Activated CD4-positive, alpha-beta T cell treated with anti-CD3 and anti-CD28 coated beads for 36 hours (primary cell): Measurements from ENCODE around the gene ITGB1. TPM values are rescaled to one million over a fixed set of nuclear protein-coding genes. Genes with fewer than 3 reads are reported as not detected.

ENCODE experiments used
- ATAC-seq: fragments of 200-7000 bp; cut with Tn5 transposase; one replicate; pipeline ENCODE4 v1.10.0; 2021; ENCODE audit warnings: mild to moderate bottlenecking, moderate library complexity
- CTCF ChIA-PET: fragments of 350-600 bp; sonication (Branson Sonifier 250); formaldehyde crosslinking; loops from one replicate; lab custom pipeline; 2021; ENCODE audit warnings: antibody characterized with exemption; lab: Charles Lee
- POLR2A ChIA-PET: fragments of 350-600 bp; sonication (Branson Sonifier 250); formaldehyde crosslinking; loops from one replicate; lab custom pipeline; 2021; ENCODE audit warnings: antibody characterized with exemption, inconsistent platforms; lab: Charles Lee
- DNase-seq: peaks from one replicate; pipeline ENCODE4 v3.0.0-alpha.2; 2020
- H3K27ac Mint-ChIP-seq: one replicate; pipeline ENCODE4 v1.8.0; 2021; ENCODE audit warnings: mixed read lengths
- H3K27me3 Mint-ChIP-seq: one replicate; pipeline ENCODE4 v1.8.0; 2021; ENCODE audit warnings: mixed read lengths
- H3K36me3 Mint-ChIP-seq: one replicate; pipeline ENCODE4 v1.8.0; 2021; ENCODE audit warnings: low read depth, mixed read lengths
- H3K4me1 Mint-ChIP-seq: one replicate; pipeline ENCODE4 v1.8.0; 2021; ENCODE audit warnings: mixed read lengths
- H3K4me3 Mint-ChIP-seq: one replicate; pipeline ENCODE4 v1.8.0; 2021; ENCODE audit warnings: mild to moderate bottlenecking, moderate library complexity, mixed read lengths
- H3K9me3 Mint-ChIP-seq: one replicate; pipeline ENCODE4 v1.8.0; 2021; ENCODE audit warnings: low read depth, mixed read lengths
- intact Hi-C, 2 experiments: fragments of 100-400 bp; cut with DNase I in 1 of 2; cut with micrococcal nuclease in 1 of 2; formaldehyde crosslinking; loops; one replicate each; pipeline versions ENCODE4 v1.14.2 to v1.15.1; 2022 to 2024; cut with DNase I, micrococcal nuclease
- total RNA-seq, 2 experiments: library from RNA; stranded (reverse); gene quantifications; one replicate each; pipeline ENCODE4 v1.2.3, GENCODE V29; 2021

The ITGB1 gene
- total RNA-seq, 2 experiments from 2014 or later, result 57.6 to 68.9 TPM

DNA sequence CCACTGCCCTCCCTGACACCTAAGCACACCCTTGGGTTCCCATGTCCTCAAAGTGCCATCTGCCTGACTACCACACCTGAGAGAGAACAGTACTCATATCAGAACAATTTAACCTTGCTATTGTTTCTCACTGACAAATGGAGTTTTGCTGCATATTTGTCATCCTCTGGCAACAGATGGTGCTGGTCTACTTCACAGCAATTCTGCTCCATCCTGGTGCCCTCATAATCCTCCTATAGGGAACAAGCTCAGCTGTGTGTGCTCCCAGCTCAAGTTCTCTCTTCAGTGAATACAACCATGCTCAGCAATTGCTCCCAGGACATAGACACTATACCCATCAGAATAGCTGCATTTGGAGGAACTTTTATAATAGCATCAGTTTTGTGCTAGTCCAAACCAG, 32.8 kb upstream of the ITGB1 start:
- no peaks in the 10 kb centered on the region for H3K36me3 Mint-ChIP-seq
- no peak overlapping the region for H3K4me3 Mint-ChIP-seq
- H3K9me3 Mint-ChIP-seq, result peaks cover 5% of the 10 kb centered on the region
- H3K27me3 Mint-ChIP-seq, result no peaks in the 10 kb centered on the region
- intact Hi-C loops, result no loop called here
- ATAC-seq (no peak), DNase-seq (no peak)
- POLR2A ChIA-PET, result interaction anchor here (0.7 kb wide), 1 partner anchor 203 kb away, joined by 3 read pairs; no protein-coding TSS in a partner anchor
- H3K4me1 Mint-ChIP-seq, result no peaks in the 10 kb centered on the region
- no peak overlapping the region for H3K27ac Mint-ChIP-seq
- CTCF ChIA-PET, result interaction anchor here (1.7 kb wide), 1 partner anchor 10 kb away, joined by 5 read pairs; no protein-coding TSS in a partner anchor

DNA sequence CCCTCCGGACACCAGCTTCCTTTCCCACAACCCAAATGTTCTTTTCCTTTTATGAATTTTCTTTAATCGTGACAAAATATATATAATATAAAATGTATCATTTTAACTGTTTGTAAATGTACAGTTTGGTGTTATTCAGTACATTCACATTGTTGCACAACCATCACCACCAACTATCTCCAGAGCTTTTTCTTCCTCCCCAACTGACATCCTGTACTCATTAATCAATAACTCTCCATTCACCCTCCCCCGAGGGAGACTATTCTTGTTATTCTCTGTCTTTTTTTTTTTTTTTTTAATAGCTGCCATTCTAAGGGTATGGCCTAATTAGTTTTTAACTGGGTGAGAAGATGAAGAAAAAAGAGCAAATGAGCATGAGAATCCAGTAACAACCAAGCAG, 30.6 kb upstream of the ITGB1 start:
- no peak overlapping the region for H3K4me3 Mint-ChIP-seq
- intact Hi-C loops, result no loop called here
- no peaks in the 10 kb centered on the region for H3K4me1 Mint-ChIP-seq
- CTCF ChIA-PET, result interaction anchor here (0.6 to 1.0 kb wide), 2 partner anchors 9 to 944 kb away, joined by 3 to 4 read pairs; no protein-coding TSS in a partner anchor
- no peak for DNase-seq
- H3K9me3 Mint-ChIP-seq, result peaks cover 1% of the 10 kb centered on the region
- H3K36me3 Mint-ChIP-seq, result no peaks in the 10 kb centered on the region
- ATAC-seq, result no peak
- POLR2A ChIA-PET, result no interaction called here
- H3K27ac Mint-ChIP-seq, result no peak overlapping the region
- H3K27me3 Mint-ChIP-seq, result no peaks in the 10 kb centered on the region

DNA sequence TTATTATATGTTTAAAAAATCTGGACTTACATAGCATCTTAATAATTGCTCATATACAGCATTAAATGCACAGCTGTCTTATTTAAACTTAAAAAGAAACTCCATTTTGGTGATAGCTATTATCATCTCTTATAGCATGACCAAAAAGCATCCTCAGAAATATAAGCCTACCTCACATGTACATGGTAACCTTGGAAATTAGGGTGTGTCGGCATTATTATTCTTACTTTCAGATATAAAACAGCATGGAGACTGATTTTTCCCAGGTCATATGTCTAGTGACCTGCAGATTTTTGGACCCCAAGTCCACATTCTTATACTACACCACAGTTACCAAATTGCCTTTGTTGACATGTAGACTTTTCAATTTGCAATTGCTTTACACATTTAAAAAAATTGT, 29.1 kb upstream of the ITGB1 start:
- no peak overlapping the region for H3K4me3 Mint-ChIP-seq
- H3K4me1 Mint-ChIP-seq, result peaks cover 9% of the 10 kb centered on the region
- no peaks in the 10 kb centered on the region for H3K27me3 Mint-ChIP-seq
- no peak overlapping the region for H3K27ac Mint-ChIP-seq
- DNase-seq, result no peak
- H3K9me3 Mint-ChIP-seq, result peaks cover 1% of the 10 kb centered on the region
- ChIA-PET POLR2A (no interaction called here), CTCF (interaction anchor here (1.0 kb wide), 1 partner anchor 89 kb away, joined by 3 read pairs; no protein-coding TSS in a partner anchor)
- H3K36me3 Mint-ChIP-seq, result no peaks in the 10 kb centered on the region
- no peak for ATAC-seq
- intact Hi-C loops, result no loop called here

DNA sequence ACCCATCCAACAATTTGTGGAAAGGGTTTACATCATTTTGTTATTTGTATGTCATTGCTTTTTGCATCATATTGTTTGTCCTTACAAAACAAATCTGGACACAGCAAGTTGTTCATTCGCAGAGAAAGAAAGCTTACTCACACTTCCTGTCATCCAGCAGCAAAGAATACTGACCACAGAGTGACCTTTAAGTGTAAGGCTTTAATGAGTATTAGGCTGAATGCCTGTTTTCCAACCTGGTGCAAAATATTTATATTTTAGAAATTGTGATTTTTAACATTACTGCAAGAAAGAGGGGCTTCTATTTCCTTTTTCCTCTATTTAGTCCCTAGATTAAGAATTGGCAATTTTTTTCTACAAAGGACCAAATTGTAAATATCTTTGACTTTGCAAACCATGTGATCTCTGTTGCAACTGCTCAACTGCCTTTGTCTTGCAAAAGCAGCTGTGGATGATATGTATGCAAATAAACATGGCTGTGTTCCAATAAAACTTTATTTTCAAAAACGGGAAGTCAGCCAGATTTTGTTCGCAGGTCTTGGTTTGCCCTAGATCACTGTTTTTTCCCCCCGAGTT, 27.8 kb upstream of the ITGB1 start:
- no peak for DNase-seq
- no peak overlapping the region for H3K27ac Mint-ChIP-seq
- peaks cover 22% of the 10 kb centered on the region for H3K4me1 Mint-ChIP-seq
- no peak overlapping the region for H3K4me3 Mint-ChIP-seq
- ATAC-seq, result no peak
- no peaks in the 10 kb centered on the region for H3K36me3 Mint-ChIP-seq
- intact Hi-C loops, result no loop called here
- peaks cover under 1% of the 10 kb centered on the region for H3K9me3 Mint-ChIP-seq
- no peaks in the 10 kb centered on the region for H3K27me3 Mint-ChIP-seq
- POLR2A ChIA-PET, result no interaction called here
- CTCF ChIA-PET, result interaction anchor here (1.1 kb wide), 1 partner anchor 12 kb away, joined by 3 read pairs; no protein-coding TSS in a partner anchor

DNA sequence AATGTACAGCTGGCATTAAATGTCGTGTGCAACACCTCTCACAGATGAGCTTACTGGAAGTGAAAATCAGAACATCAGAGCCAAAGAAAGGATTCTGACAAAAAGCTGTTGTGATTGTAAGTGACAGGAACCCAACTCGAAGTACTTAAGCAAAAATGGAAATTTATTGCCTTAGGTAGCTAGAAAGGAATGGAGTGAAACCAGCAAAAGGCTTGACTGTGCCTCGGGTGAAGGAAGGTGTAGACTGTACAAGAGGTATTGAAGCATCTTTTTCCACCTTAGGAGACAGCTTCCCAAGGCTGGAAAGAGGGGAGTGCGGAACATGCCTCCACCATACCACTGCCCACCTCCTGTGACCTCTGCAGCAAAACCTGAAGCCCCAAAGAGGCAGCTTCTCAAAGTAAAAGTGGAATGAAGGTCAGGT, 27.3 kb upstream of the ITGB1 start:
- Mint-ChIP-seq H3K4me3 (no peak overlapping the region), H3K4me1 (peaks cover 27% of the 10 kb centered on the region), H3K9me3 (no peaks in the 10 kb centered on the region), H3K27ac (no peak overlapping the region), H3K27me3 (no peaks in the 10 kb centered on the region), H3K36me3 (no peaks in the 10 kb centered on the region)
- CTCF ChIA-PET, result interaction anchor here (1.0 to 1.1 kb wide), 2 partner anchors 12 to 24 kb away, joined by 3 to 4 read pairs; no protein-coding TSS in a partner anchor
- POLR2A ChIA-PET, result no interaction called here
- ATAC-seq (no peak), DNase-seq (no peak)
- intact Hi-C loops, result no loop called here

DNA sequence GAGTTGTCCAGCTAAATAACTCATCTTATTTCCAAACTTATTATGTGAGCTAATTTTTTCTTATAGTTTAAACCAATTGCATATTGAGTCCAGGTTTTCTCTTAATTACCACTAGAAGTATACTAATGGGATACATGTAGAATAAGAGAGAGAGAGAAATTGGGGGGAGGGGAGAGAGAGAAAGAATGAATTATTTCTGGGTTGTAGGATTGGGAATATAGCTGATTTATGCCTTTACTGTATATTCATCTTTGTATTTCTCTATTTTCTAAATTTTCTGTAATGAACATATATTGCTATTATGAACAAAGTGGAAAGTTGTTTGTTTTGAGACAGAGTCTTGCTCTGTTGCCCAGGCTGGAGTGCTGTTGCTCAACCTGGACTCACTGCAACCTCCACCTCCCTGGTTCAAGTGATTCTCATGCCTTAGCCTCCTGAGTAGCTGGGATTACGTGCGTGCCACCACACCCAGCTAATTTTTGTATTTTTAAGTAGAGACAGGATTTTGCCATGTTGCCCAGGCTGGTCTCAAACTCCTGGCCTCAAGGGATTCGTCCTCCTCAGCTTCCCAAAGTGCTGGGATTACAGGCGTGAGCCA, 26.1 kb upstream of the ITGB1 start:
- no peak for DNase-seq
- peaks cover 29% of the 10 kb centered on the region for H3K4me1 Mint-ChIP-seq
- CTCF ChIA-PET, result interaction anchor here (0.7 to 1.7 kb wide), 4 partner anchors 16 to 25 kb away, joined by 3 to 4 read pairs (median 3); no protein-coding TSS in a partner anchor

DNA sequence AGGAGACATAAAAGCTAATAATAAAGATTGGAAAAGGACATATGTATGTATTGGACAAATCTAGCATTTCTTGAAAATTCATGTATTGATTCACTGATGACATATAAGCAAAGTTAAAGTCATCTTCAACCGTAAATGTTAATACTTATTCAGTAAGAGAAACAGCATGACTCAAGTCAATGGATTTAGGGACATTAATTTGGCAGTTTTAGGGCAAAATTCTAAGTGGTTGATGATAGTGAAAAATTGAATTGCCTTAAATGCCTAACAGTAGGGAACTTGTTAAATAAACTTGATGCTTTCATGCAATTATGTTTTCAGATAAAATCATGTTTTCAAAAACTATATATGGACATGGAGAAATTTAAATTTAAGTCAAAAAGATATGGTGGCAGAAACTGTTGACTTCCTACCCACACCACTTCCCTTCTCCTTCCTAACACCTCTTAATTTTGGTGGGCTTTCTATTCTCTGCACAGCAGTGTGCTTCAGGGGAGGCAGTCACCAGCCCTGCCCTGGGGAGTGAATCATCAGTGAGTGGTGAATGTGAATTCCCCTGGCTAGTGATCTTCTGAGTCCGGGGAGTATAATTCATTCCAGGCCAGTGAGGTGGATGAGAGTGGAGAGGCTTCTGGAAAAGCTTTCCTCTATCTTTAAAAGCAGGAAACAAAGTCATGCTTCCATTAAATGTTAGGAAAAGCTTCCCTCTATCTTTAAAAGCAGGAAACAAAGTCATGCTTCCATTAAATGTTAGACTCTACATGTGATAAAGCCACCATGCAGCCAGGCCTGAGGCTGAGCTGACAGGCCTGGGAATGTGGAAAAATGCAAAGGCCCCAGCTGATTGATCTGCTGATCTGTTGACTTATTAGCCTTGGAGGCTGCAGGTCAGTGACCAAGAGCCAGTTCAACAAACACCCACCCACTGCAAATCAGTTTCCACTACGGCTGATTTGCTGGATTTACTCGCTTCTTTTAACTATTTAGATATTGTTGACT, 25.2 kb upstream of the ITGB1 start:
- POLR2A ChIA-PET, result no interaction called here
- intact Hi-C loops, result no loop called here
- ATAC-seq, result no peak

More for the DNA sequence above, 26.1 kb upstream of the ITGB1 start:
- intact Hi-C loops, result no loop called here
- POLR2A ChIA-PET, result no interaction called here
- Mint-ChIP-seq H3K27me3 (no peaks in the 10 kb centered on the region), H3K36me3 (no peaks in the 10 kb centered on the region), H3K9me3 (no peaks in the 10 kb centered on the region), H3K27ac (no peak overlapping the region), H3K4me3 (no peak overlapping the region)
- ATAC-seq, result no peak

DNA sequence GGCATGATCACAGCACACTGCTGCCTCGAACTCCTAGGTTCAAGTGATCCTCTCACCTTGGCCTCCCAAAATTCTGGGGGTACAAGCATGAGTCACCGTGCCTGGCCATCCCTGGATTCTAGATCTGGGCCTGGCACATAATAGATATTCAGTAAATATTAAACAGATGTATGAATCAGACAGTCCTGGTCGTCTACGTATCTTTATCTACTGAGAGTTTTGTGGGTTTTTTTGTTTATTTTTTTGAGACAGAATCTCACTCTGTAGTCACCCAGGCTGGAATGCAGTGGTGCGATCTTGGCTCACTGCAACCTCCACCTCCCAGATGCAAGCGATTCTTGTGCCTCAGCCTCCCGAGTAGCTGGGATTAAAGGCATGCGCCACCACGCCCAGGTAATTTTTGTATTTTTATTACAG, 24.3 kb upstream of the ITGB1 start:
- intact Hi-C loops, result no loop called here
- Mint-ChIP-seq H3K9me3 (no peaks in the 10 kb centered on the region), H3K27me3 (no peaks in the 10 kb centered on the region), H3K4me1 (peaks cover 29% of the 10 kb centered on the region), H3K36me3 (no peaks in the 10 kb centered on the region), H3K27ac (no peak overlapping the region), H3K4me3 (no peak overlapping the region)
- CTCF ChIA-PET, result interaction anchor here (0.8 to 1.7 kb wide), 2 partner anchors 18 to 27 kb away, joined by 3 to 6 read pairs; no protein-coding TSS in a partner anchor
- POLR2A ChIA-PET, result no interaction called here
- no peak for ATAC-seq
- no peak for DNase-seq

More for the DNA sequence above, 25.2 kb upstream of the ITGB1 start:
- CTCF ChIA-PET, result interaction anchor here (0.8 to 1.7 kb wide), 4 partner anchors 13 to 26 kb away, joined by 3 to 6 read pairs (median 3); no protein-coding TSS in a partner anchor
- H3K4me3 Mint-ChIP-seq, result no peak overlapping the region
- H3K27me3 Mint-ChIP-seq, result no peaks in the 10 kb centered on the region
- DNase-seq, result peak; percentile 38
- H3K9me3 Mint-ChIP-seq, result no peaks in the 10 kb centered on the region
- no peak overlapping the region for H3K27ac Mint-ChIP-seq
- H3K36me3 Mint-ChIP-seq, result no peaks in the 10 kb centered on the region
- peaks cover 29% of the 10 kb centered on the region for H3K4me1 Mint-ChIP-seq

DNA sequence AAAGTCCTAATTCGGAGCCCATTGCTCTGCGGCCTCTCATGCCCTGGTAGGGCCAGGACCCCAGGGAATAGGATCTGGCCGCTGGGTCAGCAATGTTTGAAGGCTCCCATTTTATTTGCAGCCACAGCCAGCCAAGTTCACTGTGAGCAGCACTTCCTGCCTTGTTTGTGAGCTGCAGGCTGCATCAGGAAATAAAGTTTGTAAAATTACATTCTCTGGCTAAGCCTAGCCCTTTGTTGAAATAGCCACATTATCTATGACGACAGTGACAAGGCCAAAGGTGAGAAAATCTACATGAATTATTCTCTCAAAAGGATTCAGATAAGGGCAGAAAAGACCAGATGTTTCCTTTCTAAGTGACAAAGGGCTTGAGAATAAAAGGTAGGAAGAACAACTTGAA, 23.7 kb upstream of the ITGB1 start:
- no peak for DNase-seq
- Mint-ChIP-seq H3K4me1 (peaks cover 29% of the 10 kb centered on the region), H3K4me3 (no peak overlapping the region), H3K9me3 (no peaks in the 10 kb centered on the region), H3K27ac (no peak overlapping the region), H3K36me3 (no peaks in the 10 kb centered on the region), H3K27me3 (no peaks in the 10 kb centered on the region)
- CTCF ChIA-PET, result interaction anchor here (1.0 to 2.2 kb wide), 4 partner anchors 10 to 46 kb away, joined by 3 to 11 read pairs (median 7); no protein-coding TSS in a partner anchor
- intact Hi-C loops, result loop anchor here in 1 of 2 experiments (2.0 kb wide), 2 partner anchors 23 to 27 kb away; partner anchors contain the start of gene ITGB1
- no peak for ATAC-seq
- POLR2A ChIA-PET, result no interaction called here

DNA sequence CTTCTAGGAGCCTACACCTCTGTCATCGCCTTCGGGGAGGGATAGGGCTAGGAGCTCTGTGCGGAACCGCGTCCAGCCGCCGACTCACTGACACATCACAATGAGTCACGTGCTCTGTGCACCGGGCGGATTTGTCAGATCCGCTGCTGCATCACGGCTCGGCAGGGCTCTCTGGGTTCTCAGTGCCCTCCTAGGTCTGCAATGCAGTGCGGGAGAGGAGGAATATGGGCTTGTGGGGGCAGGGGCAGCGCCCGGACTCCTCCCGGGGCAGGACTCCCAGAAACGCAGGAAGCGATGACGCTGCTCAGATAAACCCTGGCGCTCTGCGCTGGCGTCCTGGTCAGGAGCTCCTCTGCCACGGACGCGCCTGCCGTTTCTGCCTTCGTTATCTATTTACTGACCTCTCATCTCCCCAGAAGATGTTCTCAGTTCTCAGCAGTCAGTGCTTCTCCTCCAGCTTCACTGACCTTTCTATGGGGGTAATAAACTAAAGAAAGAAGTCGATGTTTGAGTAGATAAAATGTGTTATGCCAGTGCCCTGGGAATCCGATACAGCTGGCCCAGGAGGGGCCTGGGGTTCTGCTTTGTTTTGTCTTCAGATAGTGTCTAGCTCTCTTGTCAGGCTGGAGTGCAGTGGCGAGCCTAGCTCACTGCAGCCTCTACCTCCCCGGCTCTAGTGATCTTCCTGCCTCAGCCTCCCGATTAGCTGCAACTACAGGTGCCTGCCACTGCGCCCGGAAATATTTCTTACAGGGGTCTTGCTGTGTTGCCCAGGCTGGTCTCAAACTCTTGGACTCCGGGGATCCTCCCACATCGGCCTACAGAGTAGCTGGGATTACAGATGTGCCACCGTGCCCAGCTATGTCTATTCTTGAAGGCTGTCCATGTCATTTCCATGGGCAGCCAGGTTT, 22.8 kb upstream of the ITGB1 start:
- intact Hi-C loops, result loop anchor here (1.0 to 2.0 kb wide), 4 partner anchors 22 to 28 kb away; partner anchors contain the start of gene ITGB1 (in 1 of the 2)
- peak overlapping the region; percentile 83 for H3K4me3 Mint-ChIP-seq

More for the DNA sequence above, 22.8 kb upstream of the ITGB1 start:
- DNase-seq (peak; percentile 92), ATAC-seq (peak; percentile 99)
- POLR2A ChIA-PET, result interaction anchor here (0.6 to 1.3 kb wide), 4 partner anchors 22 to 175 kb away, joined by 3 to 5 read pairs (median 4); no protein-coding TSS in a partner anchor
- CTCF ChIA-PET, result interaction anchor here (0.6 to 2.2 kb wide), 16 partner anchors 9 to 607 kb away, joined by 3 to 11 read pairs (median 4); no protein-coding TSS in a partner anchor
- H3K9me3 Mint-ChIP-seq, result no peaks in the 10 kb centered on the region
- no peaks in the 10 kb centered on the region for H3K36me3 Mint-ChIP-seq
- H3K27me3 Mint-ChIP-seq, result no peaks in the 10 kb centered on the region
- H3K27ac Mint-ChIP-seq, result peak overlapping the region; percentile 91
- H3K4me1 Mint-ChIP-seq, result peaks cover 29% of the 10 kb centered on the region
